Dendritic cell treated with granulocyte-macrophage colony-stimulating factor and Interleukin-4, amounts not matched to agents 40 ng/mL and 50 ng/mL, for 4 days (primary cell): ENCODE measurements around the gene ZFAND3.

Source experiments
- H3K27ac Mint-ChIP-seq: one replicate; pipeline ENCODE4 v1.8.0; 2022; ENCODE audit warnings: mild to moderate bottlenecking, mixed read lengths
- H3K27me3 Mint-ChIP-seq: one replicate; pipeline ENCODE4 v1.8.0; 2022; ENCODE audit warnings: mild to moderate bottlenecking, mixed read lengths
- H3K36me3 Mint-ChIP-seq: one replicate; pipeline ENCODE4 v1.8.0; 2022; ENCODE audit warnings: low read depth, mixed read lengths
- H3K4me1 Mint-ChIP-seq: one replicate; pipeline ENCODE4 v1.8.0; 2022; ENCODE audit warnings: low read depth, mixed read lengths
- H3K4me3 Mint-ChIP-seq: one replicate; pipeline ENCODE4 v1.8.0; 2022; ENCODE audit warnings: mild to moderate bottlenecking, moderate library complexity, mixed read lengths
- H3K9me3 Mint-ChIP-seq: one replicate; pipeline ENCODE4 v1.8.0; 2022; ENCODE audit warnings: mixed read lengths
- intact Hi-C: fragments of 100-400 bp; cut with micrococcal nuclease; formaldehyde crosslinking; loops from one replicate; pipeline ENCODE4 v1.15.0; 2022

ZFAND3 gene

DNA sequence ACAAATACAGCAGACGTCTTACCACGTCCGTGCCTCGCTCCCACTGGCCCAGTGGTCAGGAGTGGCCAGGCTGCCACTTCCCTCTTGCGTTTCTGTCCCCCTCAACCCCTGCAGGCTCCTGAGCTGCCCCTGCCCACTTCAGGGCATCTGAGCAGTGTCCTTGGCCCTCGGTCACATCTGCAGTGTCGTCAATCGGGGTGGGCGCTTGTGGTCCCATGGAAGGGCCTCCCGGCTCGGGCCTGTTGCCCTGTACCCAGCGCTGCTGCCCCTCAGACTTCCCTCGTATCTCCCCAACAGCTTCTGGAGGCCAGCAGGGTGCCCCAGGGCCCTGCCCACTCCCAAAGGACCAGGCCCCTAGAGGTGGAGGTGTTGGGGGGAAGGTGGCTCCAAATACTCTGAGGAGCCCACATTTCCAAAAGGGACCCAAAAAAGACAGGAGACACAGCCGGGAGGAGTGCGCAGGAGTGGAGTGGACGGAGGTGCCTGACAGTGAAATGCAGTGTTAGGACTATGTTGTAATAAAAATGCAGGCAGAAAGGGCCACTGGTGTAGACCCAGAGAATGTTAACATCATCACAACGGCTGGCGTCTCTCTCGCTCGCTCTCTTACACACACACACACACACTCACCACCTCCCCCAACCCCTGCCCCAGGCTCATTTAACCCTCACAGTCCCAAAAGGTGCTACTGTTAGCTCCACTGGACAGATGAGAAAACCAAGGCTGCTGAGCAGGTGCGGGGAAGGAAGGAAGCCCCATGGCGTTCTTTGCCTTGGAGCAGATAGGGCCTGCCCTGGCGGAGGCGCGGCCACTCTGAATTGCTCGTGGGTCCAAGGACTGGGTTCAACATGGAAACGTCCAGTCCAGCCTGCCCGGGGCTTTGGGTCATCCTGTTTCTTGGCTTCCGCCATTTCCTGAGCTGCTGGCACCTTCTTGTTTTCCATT, 343.9 kb downstream of the ZFAND3 start:
- no peak overlapping the region for H3K27ac Mint-ChIP-seq
- H3K36me3 Mint-ChIP-seq: peaks cover 36% of the 10 kb centered on the region
- intact Hi-C loops: no loop called here
- H3K9me3 Mint-ChIP-seq: no peaks in the 10 kb centered on the region
- H3K27me3 Mint-ChIP-seq: no peaks in the 10 kb centered on the region
- peaks cover 11% of the 10 kb centered on the region for H3K4me1 Mint-ChIP-seq
- no peak overlapping the region for H3K4me3 Mint-ChIP-seq

DNA sequence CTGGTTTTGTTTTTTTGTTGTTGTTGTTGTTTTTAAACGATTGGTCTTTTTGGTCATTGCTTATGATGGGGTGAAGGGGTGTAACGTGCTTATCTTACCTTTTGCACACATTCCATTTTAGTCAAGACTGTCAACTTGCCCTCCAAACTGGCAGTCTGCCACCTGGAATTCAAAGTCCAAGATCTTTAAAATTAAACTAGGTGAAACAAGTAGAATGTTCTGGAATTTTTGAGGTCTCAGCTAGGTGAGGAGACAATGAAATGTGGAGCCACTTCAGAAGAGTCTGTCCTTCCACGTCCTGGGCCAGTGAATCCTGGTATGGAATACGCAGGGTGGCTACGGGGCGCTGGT, 344.6 kb downstream of the ZFAND3 start:
- Mint-ChIP-seq H3K36me3 (peaks cover 30% of the 10 kb centered on the region), H3K4me3 (no peak overlapping the region), H3K27me3 (no peaks in the 10 kb centered on the region), H3K27ac (no peak overlapping the region), H3K4me1 (peaks cover 4% of the 10 kb centered on the region), H3K9me3 (no peaks in the 10 kb centered on the region)
- intact Hi-C loops: no loop called here

DNA sequence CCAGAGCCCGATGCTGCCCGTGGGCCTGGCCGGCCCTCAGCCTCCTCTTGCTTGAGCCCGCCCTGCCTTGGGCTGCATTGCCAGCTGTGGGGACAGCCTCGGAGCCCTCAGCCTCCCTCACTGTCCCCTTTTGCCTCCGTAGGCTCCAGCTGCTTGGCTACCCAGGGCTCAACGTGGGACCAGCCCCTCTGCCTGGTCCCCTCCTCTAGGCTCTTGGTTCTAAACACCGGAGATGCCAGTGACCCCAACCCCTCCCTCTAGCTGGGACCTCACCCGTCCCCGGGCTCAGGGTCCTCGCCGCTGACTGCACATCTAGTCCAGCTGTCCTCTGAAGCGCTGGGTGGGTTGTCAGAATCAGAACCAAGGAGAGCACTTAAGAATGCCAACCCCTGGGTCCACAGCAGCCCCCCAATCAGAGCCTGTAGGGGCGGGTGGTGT, 345.2 kb downstream of the ZFAND3 start:
- Mint-ChIP-seq H3K9me3 (no peaks in the 10 kb centered on the region), H3K27ac (no peak overlapping the region), H3K36me3 (peaks cover 24% of the 10 kb centered on the region), H3K27me3 (no peaks in the 10 kb centered on the region), H3K4me3 (no peak overlapping the region), H3K4me1 (no peaks in the 10 kb centered on the region)
- intact Hi-C loops: no loop called here

DNA sequence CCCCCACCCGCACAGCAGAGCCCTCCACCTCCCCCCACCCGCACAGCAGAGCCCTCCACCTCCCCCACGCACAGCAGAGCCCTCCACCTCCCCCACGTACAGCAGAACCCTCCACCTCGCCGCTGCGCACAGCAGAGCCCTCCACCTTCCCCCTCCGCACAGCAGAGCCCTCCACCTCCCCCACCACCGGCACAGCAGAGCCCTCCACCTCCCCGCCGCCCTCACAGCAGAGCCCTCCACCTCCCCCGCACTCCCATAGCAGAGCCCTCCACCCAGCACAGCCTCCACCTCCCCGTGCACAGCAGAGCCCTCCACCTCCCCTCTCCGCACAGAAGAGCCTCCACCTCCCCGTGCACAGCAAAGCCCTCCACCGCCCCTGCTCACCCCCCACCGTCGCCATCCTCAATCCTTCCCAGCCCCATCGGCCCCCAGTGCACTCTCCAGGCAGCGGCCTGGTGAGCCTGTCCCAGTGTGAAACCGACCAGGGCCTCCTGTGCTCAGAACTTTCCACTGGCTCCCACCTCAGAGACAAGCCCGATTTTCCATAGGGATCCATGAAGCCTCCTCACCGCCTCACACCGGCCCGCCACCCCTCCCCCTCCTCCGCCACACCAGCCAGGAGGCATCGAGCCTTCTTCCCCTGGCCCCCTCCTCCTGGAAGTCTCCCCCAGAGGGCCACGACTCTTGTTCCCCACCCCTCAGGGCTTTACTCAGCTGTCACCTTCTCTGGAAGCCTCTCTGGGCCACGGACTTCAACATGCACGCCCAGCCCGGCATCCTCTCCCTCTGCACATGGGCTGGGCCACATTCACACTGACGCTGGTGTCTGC, 347.1 kb downstream of the ZFAND3 start:
- no peaks in the 10 kb centered on the region for H3K4me1 Mint-ChIP-seq
- H3K27ac Mint-ChIP-seq: no peak overlapping the region
- H3K27me3 Mint-ChIP-seq: no peaks in the 10 kb centered on the region
- H3K4me3 Mint-ChIP-seq: no peak overlapping the region
- H3K36me3 Mint-ChIP-seq: peaks cover 15% of the 10 kb centered on the region
- intact Hi-C loops: no loop called here
- no peaks in the 10 kb centered on the region for H3K9me3 Mint-ChIP-seq

DNA sequence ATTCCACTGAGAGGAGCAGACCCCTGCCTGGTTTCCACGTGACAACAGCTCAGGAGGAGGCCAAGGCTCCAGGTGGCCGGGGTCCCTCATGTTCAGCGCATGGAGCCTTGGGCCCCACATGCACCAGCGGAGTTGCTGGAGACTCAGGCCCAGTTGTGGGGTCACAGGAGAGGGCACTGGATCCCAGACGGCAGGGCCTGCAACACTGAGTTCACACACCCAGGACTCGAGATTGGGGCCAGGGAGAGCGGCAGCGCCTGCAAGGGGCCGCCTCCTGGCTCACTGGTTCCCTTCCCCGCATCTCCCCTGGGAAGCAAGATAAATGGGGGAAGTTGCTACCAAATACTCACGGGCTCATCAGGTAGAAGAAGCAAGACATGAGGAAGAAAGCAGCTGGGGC, 348.1 kb downstream of the ZFAND3 start:
- Mint-ChIP-seq H3K9me3 (no peaks in the 10 kb centered on the region), H3K36me3 (peaks cover 15% of the 10 kb centered on the region), H3K27me3 (no peaks in the 10 kb centered on the region), H3K27ac (no peak overlapping the region), H3K4me3 (no peak overlapping the region), H3K4me1 (no peaks in the 10 kb centered on the region)
- intact Hi-C loops: no loop called here

DNA sequence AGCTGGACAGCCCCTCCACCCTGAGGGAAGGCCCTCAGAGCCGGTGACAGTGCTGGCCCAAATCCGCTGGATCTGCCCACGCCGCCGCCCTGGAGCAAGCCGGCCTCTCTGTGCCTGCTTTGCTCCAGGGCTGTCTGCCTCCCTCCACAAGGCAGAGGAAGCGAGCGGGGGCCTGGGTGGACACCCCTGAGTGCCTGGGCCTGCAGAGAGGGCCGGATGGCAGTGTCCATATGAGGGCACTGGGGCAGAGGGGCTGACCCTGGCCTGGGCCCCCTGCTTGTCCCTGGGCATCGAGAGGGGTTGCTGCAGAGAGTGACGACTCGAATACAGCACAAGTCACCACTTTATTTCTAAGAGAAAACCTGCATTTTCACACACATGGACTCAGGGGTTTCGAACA, 348.6 kb downstream of the ZFAND3 start:
- Mint-ChIP-seq H3K9me3 (no peaks in the 10 kb centered on the region), H3K27me3 (no peaks in the 10 kb centered on the region), H3K27ac (no peak overlapping the region), H3K4me1 (no peaks in the 10 kb centered on the region), H3K4me3 (no peak overlapping the region), H3K36me3 (peaks cover 15% of the 10 kb centered on the region)
- intact Hi-C loops: no loop called here

DNA sequence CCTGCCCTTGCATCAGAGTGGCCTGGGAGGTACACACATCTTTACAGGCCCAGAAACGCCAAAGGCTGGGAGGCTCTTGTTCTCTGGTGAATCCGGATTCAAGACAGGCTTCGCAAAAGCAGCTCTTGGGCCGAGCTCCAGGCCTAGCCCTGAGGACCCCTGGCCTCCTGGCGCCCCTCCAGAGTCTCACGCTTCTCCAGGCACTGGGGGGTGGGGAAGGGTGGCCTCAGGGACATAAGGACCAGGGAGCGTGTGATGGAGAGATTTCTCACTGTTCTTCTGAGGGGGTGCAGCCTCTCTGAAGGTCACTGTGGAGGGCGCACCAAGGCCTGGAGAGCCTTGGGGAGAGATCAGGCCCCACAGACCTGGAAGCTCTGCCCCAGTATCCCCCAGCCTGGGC, 349.2 kb downstream of the ZFAND3 start:
- Mint-ChIP-seq H3K27ac (no peak overlapping the region), H3K4me3 (no peak overlapping the region), H3K36me3 (peaks cover 20% of the 10 kb centered on the region), H3K9me3 (no peaks in the 10 kb centered on the region), H3K4me1 (no peaks in the 10 kb centered on the region), H3K27me3 (no peaks in the 10 kb centered on the region)
- intact Hi-C loops: no loop called here

DNA sequence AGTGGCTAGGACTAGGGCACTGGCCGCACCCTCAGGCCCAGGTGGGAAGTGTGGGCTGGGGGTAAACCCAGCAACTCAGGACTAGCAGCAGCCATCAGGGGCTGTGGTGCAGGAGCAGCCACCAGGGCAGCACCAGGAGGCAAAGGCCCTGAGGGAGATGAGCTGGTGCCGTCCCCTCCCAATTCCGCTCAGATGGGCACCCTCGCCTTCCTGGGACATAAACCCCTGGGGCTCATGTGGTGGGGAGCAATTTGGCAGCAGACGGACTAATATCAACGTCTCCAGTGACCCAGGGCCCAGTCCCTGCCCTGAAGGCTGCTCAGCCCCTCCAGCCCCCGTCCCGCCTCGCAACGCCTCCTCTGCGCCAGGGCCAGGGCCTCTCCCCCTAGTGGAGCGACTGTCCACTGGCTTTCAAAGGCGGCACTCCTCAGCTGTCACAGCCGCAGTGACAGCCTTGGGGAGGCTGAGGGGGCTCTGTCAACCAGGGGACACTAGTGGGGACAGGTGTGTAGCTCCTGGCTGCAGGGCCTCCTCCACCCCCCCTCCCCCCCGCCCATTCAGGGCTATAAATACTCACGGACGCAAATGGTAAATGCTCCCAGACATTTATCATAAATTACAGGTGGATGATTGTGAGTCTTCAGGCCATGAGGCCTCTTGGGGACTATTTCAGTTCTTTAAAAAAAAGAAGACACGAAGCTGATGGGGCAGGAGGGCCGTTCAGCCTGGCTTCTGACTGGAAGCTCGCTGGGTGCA, 349.9 kb downstream of the ZFAND3 start:
- H3K9me3 Mint-ChIP-seq: no peaks in the 10 kb centered on the region
- no peaks in the 10 kb centered on the region for H3K4me1 Mint-ChIP-seq
- H3K27ac Mint-ChIP-seq: no peak overlapping the region
- no peaks in the 10 kb centered on the region for H3K27me3 Mint-ChIP-seq
- peaks cover 24% of the 10 kb centered on the region for H3K36me3 Mint-ChIP-seq
- intact Hi-C loops: no loop called here
- no peak overlapping the region for H3K4me3 Mint-ChIP-seq

DNA sequence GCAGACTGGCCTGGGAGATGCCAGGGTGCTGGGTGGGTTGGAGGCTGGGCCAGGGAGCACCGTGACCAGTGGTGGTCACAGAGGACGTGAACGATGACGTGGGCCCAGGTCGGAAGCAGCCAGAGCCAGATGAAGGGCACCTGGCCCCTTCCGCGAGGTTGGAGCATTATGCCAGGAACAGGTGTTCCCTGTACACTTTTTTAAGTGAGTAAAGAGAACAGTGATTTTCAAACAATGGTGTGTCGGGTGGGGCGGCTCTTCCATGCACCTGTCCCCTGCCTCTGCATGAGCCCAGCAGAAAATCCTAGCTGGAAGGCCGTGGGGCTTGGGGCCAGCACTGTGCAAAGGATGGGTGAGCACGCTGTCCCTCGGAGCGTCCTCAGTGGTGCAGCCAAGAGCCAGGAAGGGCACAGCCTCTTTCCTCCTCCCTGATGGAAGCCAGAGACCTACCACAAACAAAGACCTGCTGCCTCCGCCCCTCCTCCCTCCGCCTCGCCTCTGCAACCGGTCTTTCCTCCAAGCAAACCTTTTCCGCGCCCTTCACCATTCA, 350.5 kb downstream of the ZFAND3 start:
- Mint-ChIP-seq H3K27me3 (no peaks in the 10 kb centered on the region), H3K4me3 (no peak overlapping the region), H3K4me1 (no peaks in the 10 kb centered on the region), H3K36me3 (peaks cover 30% of the 10 kb centered on the region), H3K9me3 (no peaks in the 10 kb centered on the region), H3K27ac (no peak overlapping the region)
- intact Hi-C loops: no loop called here

DNA sequence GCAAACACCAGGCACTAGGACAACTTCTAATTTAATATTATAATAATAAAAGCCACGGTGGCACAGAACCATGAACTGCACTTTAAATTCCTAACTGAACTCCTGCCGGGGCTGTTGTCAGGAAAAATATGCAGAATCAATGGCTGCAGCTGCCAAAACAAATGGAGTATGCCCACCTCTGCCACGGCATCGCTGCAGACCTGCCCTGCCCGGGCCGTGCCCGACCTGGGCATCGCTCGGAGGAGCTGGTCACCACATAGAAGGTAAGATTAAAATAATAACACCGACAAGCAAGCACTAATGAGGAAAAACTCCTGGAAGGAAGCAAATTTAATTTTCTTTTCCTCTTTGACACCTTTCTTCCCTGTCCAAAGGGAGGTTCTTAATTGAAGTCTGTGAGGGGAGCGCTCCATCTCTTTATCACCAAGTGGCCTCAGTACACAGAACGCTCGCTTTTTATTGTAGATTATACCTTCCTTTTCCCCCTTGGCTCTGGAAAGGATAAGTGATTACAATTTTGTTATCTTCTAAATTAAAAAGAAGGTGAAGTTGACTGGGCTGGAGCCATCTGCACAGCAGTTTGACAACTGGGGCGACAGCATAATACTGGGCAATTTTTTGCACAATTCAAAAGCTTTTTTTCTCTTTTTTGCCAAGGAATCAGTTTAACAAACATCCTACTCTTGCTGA, 351.3 kb downstream of the ZFAND3 start:
- Mint-ChIP-seq H3K4me3 (no peak overlapping the region), H3K4me1 (no peaks in the 10 kb centered on the region), H3K9me3 (no peaks in the 10 kb centered on the region), H3K36me3 (peaks cover 36% of the 10 kb centered on the region), H3K27me3 (no peaks in the 10 kb centered on the region), H3K27ac (no peak overlapping the region)
- intact Hi-C loops: no loop called here

DNA sequence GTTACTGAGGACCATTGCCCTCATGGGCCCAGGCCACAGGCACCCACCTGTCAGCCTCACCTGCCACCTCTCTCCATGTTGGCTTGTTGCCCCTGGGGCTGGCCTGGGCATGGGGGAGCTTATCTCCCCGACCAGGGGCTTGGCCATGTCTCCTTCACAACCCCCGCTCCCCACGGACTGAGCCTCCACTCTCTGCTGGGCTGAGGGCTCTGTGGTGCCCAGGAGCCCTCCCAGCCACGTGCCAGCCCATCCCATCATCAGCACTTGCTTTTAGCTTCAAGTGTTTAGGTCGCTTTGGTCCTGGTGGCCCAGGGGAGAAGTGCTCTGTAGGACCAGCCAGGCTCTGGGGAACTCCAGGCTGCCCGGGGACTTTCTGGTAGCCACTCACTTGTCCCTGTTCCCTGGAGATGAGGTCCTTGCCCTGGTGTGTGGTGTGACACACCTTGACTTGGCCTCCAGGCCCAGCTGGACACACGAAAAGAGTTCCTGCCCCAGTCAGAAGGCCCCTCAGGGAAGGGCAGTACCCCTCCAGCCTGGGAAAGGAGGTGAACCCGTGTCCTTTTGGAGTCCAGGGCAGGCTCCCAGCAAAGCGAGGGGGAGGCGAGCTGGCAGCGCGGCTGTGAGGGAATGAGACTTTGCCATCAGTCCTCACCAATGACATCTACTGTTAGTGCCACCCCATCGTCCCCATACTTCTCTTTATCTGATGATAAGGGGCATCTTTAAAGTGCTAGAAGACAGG, 352.6 kb downstream of the ZFAND3 start:
- Mint-ChIP-seq H3K27me3 (no peaks in the 10 kb centered on the region), H3K4me3 (no peak overlapping the region), H3K36me3 (peaks cover 45% of the 10 kb centered on the region), H3K27ac (no peak overlapping the region), H3K4me1 (no peaks in the 10 kb centered on the region), H3K9me3 (no peaks in the 10 kb centered on the region)
- intact Hi-C loops: no loop called here

DNA sequence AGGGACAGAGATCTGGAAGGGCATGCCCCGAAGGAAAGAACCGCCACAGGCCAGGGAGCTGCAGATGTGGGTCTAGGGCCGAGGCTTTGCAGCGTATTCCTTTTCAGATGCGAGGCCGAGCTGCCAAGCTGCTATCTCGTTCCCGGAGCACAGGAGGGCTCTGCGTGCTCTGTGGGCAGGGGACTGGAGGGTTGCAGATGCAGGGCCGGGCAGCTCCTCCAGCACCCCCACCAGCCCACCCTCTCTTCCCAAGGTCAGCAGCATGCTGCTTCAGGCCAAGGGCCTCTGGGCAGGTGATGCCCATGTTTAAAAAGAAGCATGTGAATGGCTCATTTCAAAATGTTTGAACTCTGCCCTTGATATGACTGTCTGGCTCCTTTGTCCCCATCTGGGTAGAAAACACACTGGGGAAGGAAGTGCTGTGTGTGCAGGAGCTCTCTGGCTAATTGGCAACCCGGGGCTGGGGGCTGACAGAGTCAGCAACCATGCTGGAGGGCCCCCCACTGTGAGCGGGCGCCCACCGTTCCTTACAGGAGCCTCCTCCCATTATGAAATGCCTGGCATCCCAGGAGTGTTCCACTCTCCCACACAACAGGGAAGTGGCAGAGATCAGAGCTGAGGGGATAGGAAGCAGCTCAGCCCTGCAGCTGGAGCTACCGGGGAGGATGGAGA, 353.3 kb downstream of the ZFAND3 start:
- peaks cover 41% of the 10 kb centered on the region for H3K36me3 Mint-ChIP-seq
- no peaks in the 10 kb centered on the region for H3K9me3 Mint-ChIP-seq
- H3K27ac Mint-ChIP-seq: no peak overlapping the region
- H3K27me3 Mint-ChIP-seq: no peaks in the 10 kb centered on the region
- H3K4me1 Mint-ChIP-seq: no peaks in the 10 kb centered on the region
- intact Hi-C loops: no loop called here
- H3K4me3 Mint-ChIP-seq: no peak overlapping the region
